ENCODE measurements around the gene CASP8. TPM values are rescaled to one million over a fixed set of nuclear protein-coding genes. Genes with fewer than 3 reads are reported as not detected.
"Not testable (repeated sequence)": the region's sequence is repeated elsewhere in the genome, so short reads cannot be mapped to it uniquely, and the experiment has no call there.

CASP8 gene
- total and polyA plus RNA-seq, 2 experiments from 2014 or later = 11.7 to 20.8 TPM

DNA sequence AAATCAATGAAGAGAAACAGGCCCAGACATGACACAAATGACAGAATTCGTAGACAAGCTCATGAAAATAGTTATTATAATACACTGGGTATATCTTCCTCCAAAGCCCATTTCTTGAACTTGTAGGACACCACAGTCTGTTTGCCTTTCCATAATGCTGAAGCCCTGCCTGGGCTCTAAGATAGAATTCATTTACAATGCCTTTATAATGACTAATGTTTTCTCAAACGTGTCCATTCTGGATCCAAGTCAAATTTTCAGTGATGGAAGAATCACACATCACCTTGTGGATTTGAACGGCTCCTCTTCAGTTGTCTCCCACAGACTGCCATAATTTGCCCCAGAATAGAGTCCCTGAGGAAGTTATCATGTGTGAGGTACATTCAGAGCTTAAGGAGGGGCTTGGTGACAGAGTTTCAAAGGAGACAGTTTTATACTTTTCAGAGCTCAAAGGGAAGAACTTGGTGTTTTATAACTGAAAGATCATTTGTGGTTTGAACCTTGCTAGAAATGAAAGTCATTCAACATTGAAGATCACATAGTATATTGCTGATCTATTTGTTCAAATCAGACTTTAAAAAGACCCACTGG is 38.2 kb downstream of the CASP8 start:
- H3K4me2 ChIP-seq (ENCODE audit: unreplicated experiment) = no peak overlapping the region
- no peaks in the 10 kb centered on the region for H3K27me3 ChIP-seq (replicated peaks; ENCODE audit: insufficient read depth)
- no peaks in the 10 kb centered on the region for H3K9me2 ChIP-seq (ENCODE audit: insufficient read depth)
- H2AFZ ChIP-seq = no peak overlapping the region
- no peaks in the 10 kb centered on the region for H3K9me3 ChIP-seq (ENCODE audit: low read depth)
- H3F3A ChIP-seq (ENCODE audit: insufficient read depth) = peaks cover 5% of the 10 kb centered on the region; the same call in 1 of the 2 replicates
- H3K36me3 ChIP-seq (ENCODE audit: low read depth) = no peaks in the 10 kb centered on the region
- in situ Hi-C loops (cut with MboI) = no loop called here
- no peaks in the 10 kb centered on the region for H4K20me1 ChIP-seq (ENCODE audit: insufficient read depth)
- WGBS, 2 experiments (ENCODE audit: low coverage in 1 of 2, low lambda C conversion rate in 2 of 2, missing lambda C conversion rate in 2 of 2) = 24 to 31% methylated on average over 3 of the region's 3 CpGs
- no peak overlapping the region for H3K4me3 ChIP-seq
- H3K9ac ChIP-seq = no peak overlapping the region
- H3K27ac ChIP-seq = no peak overlapping the region
- DNase-seq = peak; percentile 47
- H3K79me2 ChIP-seq (ENCODE audit: insufficient read depth) = no peaks in the 10 kb centered on the region
- TF ChIP-seq EZH2 (IDR thresholded peaks at IDR 0.05; ENCODE audit: insufficient read depth, poor library complexity, severe bottlenecking) (no peak), EZH2phosphoT487 (IDR thresholded peaks at IDR 0.05; ENCODE audit: insufficient read depth, low read depth) (no peak)
- H3K4me1 ChIP-seq (ENCODE audit: insufficient read depth) = no peaks in the 10 kb centered on the region

DNA sequence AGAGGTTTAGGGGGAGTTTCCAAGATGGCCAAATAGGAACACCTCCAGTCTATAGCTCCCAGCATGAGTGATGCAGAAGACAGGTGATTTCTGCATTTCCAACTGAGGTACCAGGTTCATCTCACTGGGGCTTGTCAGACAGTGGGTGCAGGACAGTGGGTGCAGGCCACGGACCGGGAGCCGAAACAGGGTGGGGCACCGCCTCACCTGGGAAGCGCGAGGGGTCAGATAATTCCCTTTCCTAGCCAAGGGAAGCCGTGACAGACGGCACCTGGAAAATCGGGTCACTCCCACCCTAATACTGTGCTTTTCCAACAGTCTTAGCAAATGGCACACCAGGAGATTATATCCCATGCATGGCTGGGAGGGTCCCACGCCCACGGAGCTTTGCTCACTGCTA is 39.6 kb downstream of the CASP8 start:
- H2AFZ ChIP-seq; H3K9me2 ChIP-seq (ENCODE audit: insufficient read depth); H3K27me3 ChIP-seq (replicated peaks; ENCODE audit: insufficient read depth); H3K9ac ChIP-seq; H3K36me3 ChIP-seq (ENCODE audit: low read depth); H3K27ac ChIP-seq; H3K4me2 ChIP-seq (ENCODE audit: unreplicated experiment); DNase-seq; H3K9me3 ChIP-seq (ENCODE audit: low read depth); in situ Hi-C loops (cut with MboI); H3F3A ChIP-seq (ENCODE audit: insufficient read depth); H3K4me3 ChIP-seq; H3K4me1 ChIP-seq (ENCODE audit: insufficient read depth); H4K20me1 ChIP-seq (ENCODE audit: insufficient read depth); H3K79me2 ChIP-seq (ENCODE audit: insufficient read depth): not testable (repeated sequence)
- WGBS, 2 experiments (ENCODE audit: low coverage in 1 of 2, low lambda C conversion rate in 2 of 2, missing lambda C conversion rate in 2 of 2) = 89 to 94% methylated on average over 11 of the region's 11 CpGs

DNA sequence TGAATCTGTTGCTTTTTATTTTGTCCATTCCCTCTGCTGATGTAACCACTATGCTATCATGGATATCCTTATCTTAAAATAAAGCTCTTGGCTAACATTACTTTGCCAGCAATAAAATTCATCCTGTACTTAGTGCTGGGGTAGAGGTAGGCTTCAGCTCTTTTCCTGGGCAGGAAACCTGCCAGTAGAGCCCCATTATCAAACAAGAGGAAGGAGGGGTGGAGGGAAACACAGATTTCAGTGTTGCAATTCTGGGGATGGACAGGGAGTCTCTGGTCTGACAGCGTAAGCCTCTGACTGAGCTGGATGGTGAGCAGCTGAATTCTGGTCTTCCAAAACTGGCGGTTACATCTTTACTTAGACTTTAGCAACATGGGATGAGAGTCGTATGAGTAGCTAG is 47.5 kb downstream of the CASP8 start:
- Histone ChIP-seq H3K9me2 (ENCODE audit: insufficient read depth) (no peaks in the 10 kb centered on the region; the same call in 1 of the 2 replicates), H3K27ac (no peak overlapping the region), H3K4me3 (no peak overlapping the region), H3K9ac (no peak overlapping the region), H3K4me2 (ENCODE audit: unreplicated experiment) (no peak overlapping the region), H2AFZ (no peak overlapping the region), H4K20me1 (ENCODE audit: insufficient read depth) (no peaks in the 10 kb centered on the region), H3K9me3 (ENCODE audit: low read depth) (no peaks in the 10 kb centered on the region), H3K79me2 (ENCODE audit: insufficient read depth) (no peaks in the 10 kb centered on the region), H3F3A (ENCODE audit: insufficient read depth) (no peaks in the 10 kb centered on the region), H3K27me3 (replicated peaks; ENCODE audit: insufficient read depth) (no peaks in the 10 kb centered on the region), H3K36me3 (ENCODE audit: low read depth) (no peaks in the 10 kb centered on the region), H3K4me1 (ENCODE audit: insufficient read depth) (no peaks in the 10 kb centered on the region)
- in situ Hi-C loops (cut with MboI) = no loop called here
- TF ChIP-seq EZH2 (IDR thresholded peaks at IDR 0.05; ENCODE audit: insufficient read depth, poor library complexity, severe bottlenecking) = no peak
- DNase-seq = no peak
- WGBS, 2 experiments (ENCODE audit: low coverage in 1 of 2, low lambda C conversion rate in 2 of 2, missing lambda C conversion rate in 2 of 2) = 87 to 88% methylated on average over 3 of the region's 3 CpGs

DNA sequence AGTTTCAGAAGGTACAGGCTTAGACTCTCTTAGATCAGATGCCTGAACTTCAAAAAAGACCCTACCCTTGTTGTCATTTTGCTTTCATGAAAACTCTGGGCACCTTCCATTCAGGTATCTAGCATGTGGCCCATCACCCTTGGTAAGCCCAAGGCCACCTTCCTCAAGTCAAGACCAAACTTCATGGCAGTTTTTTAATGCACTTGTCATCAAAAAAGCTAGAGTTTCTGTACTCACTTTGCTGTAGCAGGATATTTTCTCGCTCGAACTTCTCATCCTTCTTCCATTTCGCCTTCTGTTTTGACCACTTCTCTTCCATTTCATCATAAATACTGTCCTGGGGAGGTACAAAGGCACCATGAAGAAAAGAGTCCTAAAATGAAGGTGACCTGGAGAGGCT is 48.6 kb downstream of the CASP8 start:
- H3K4me2 ChIP-seq (ENCODE audit: unreplicated experiment) = no peak overlapping the region
- no peak for DNase-seq
- H3F3A ChIP-seq (ENCODE audit: insufficient read depth) = no peaks in the 10 kb centered on the region
- H3K4me3 ChIP-seq = no peak overlapping the region
- no peak overlapping the region for H2AFZ ChIP-seq
- no peaks in the 10 kb centered on the region for H4K20me1 ChIP-seq (ENCODE audit: insufficient read depth)
- no peaks in the 10 kb centered on the region for H3K9me3 ChIP-seq (ENCODE audit: low read depth)
- H3K36me3 ChIP-seq (ENCODE audit: low read depth) = no peaks in the 10 kb centered on the region
- 98% methylated on average over 3 of the region's 3 CpGs for WGBS, 2 experiments (ENCODE audit: low coverage in 1 of 2, low lambda C conversion rate in 2 of 2, missing lambda C conversion rate in 2 of 2)
- H3K4me1 ChIP-seq (ENCODE audit: insufficient read depth) = no peaks in the 10 kb centered on the region
- no peaks in the 10 kb centered on the region for H3K27me3 ChIP-seq (replicated peaks; ENCODE audit: insufficient read depth)
- TF ChIP-seq EZH2phosphoT487 (IDR thresholded peaks at IDR 0.05; ENCODE audit: insufficient read depth, low read depth) (no peak), EZH2 (IDR thresholded peaks at IDR 0.05; ENCODE audit: insufficient read depth, poor library complexity, severe bottlenecking) (no peak)
- H3K9ac ChIP-seq = no peak overlapping the region
- in situ Hi-C loops (cut with MboI) = no loop called here
- no peaks in the 10 kb centered on the region for H3K79me2 ChIP-seq (ENCODE audit: insufficient read depth)
- H3K27ac ChIP-seq = no peak overlapping the region
- H3K9me2 ChIP-seq (ENCODE audit: insufficient read depth) = no peaks in the 10 kb centered on the region; the same call in 1 of the 2 replicates

DNA sequence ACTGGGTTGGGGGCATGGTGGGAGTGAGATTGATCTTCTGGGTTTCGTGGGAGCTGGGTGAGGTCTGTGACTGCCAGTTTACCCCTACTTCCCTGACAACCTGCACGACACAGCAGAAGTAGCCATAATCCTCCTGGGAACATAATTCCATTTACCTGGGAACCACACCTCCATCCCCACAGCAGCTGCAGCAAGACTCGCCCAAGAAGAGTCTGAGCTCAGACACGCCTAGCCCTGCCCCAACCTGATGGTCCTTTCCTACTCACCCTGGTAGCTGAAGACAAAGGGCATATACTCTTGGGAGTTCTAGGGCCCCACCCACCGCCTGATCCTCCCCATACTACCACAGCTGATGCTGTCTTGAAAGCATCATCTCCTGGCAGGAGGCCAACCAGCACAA is 53.0 kb downstream of the CASP8 start:
- no peak overlapping the region for H3K4me2 ChIP-seq (ENCODE audit: unreplicated experiment)
- no peaks in the 10 kb centered on the region for H4K20me1 ChIP-seq (ENCODE audit: insufficient read depth)
- H3K9me2 ChIP-seq (ENCODE audit: insufficient read depth) = no peaks in the 10 kb centered on the region; the same call in 1 of the 2 replicates
- H3F3A ChIP-seq (ENCODE audit: insufficient read depth) = no peaks in the 10 kb centered on the region
- no peak for DNase-seq
- 87 to 88% methylated on average over 5 of the region's 5 CpGs for WGBS, 2 experiments (ENCODE audit: low coverage in 1 of 2, low lambda C conversion rate in 2 of 2, missing lambda C conversion rate in 2 of 2)
- no peaks in the 10 kb centered on the region for H3K9me3 ChIP-seq (ENCODE audit: low read depth)
- H3K9ac ChIP-seq = no peak overlapping the region
- H3K27ac ChIP-seq = no peak overlapping the region
- H3K4me3 ChIP-seq = no peak overlapping the region
- no peaks in the 10 kb centered on the region for H3K79me2 ChIP-seq (ENCODE audit: insufficient read depth)
- H3K36me3 ChIP-seq (ENCODE audit: low read depth) = no peaks in the 10 kb centered on the region
- TF ChIP-seq EZH2phosphoT487 (IDR thresholded peaks at IDR 0.05; ENCODE audit: insufficient read depth, low read depth) (no peak), EZH2 (IDR thresholded peaks at IDR 0.05; ENCODE audit: insufficient read depth, poor library complexity, severe bottlenecking) (no peak)
- H2AFZ ChIP-seq = no peak overlapping the region
- in situ Hi-C loops (cut with MboI) = no loop called here
- no peaks in the 10 kb centered on the region for H3K27me3 ChIP-seq (replicated peaks; ENCODE audit: insufficient read depth)
- no peaks in the 10 kb centered on the region for H3K4me1 ChIP-seq (ENCODE audit: insufficient read depth)

Data from GM23248 (cell line).